ENCODE data around the gene TMEM63C.
"Not testable (repeated sequence)": the region's sequence is repeated elsewhere in the genome, so short reads cannot be mapped to it uniquely, and the experiment has no call there.

TMEM63C gene

DNA sequence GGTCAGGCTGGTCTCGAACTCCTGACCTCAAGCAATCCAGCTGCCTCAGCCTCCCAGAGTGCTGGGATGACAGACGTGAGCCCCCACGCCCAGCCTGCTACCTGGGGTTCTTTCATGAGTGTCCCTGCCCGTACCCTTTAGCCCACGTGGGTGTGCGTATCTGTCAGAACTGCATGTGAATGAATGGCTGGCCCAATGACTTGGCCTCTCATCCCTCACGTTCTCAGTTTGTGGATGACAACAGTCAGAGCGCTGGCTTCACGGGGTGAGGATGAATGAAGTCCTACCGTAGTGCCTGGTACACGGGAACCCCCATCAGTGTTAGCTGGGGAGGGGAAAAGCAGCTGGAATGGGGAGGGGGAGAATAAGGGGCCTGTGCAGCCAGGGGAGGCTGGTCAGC lies 23.9 kb upstream of the TMEM63C start:
- DNase-seq: no peak

GRCh38 chr14:77158175-77158881 lies 23.3 kb upstream of the TMEM63C start:
- no peak for DNase-seq

- DNase-seq: no peak
These were observed 22.7 kb upstream of the TMEM63C start for GRCh38 chr14:77158882-77159255.

DNA sequence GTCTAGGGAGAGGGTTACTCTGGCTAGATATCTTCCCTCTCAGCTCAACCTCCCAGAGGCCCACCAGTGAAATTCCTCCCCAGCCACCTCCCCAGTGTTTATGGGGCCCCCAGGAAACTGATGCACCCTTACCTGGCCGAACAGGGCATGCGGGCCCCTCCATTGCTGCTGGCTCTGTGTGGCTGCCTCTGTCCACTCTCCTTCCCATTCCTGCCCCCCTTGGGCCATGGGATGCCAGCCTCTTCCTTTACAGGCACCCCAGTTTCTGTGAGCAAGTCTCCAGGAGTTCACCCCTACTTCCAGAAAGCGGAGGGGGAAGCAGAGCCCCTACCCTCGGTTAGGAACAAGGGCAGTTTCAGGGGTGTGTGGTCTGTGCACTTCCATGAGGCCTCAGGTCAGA lies 20.6 kb upstream of the TMEM63C start:
- no peak for DNase-seq

DNA sequence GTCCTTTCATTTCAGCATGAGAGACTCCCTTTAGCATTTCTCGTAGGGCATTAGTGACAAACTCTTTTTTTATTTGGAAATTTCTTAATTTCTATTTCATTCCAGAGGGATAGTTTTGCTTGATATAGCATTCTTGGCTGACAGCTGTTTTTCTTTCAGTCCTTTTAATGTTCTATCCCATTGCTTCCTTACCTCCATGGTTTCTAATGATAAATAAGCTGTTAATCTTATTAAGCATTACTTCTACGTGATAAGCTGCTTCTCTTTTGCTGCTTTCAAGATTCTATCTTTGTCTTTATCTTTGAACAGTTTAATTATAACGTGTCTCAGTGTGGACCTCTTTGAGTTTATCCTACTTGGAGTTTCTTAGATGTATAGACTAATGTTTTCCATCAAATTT lies 11.6 kb upstream of the TMEM63C start:
- no peak for DNase-seq

- DNase-seq: no peak
These were observed 8.7 kb upstream of the TMEM63C start for GRCh38 chr14:77172916-77173315.

DNA sequence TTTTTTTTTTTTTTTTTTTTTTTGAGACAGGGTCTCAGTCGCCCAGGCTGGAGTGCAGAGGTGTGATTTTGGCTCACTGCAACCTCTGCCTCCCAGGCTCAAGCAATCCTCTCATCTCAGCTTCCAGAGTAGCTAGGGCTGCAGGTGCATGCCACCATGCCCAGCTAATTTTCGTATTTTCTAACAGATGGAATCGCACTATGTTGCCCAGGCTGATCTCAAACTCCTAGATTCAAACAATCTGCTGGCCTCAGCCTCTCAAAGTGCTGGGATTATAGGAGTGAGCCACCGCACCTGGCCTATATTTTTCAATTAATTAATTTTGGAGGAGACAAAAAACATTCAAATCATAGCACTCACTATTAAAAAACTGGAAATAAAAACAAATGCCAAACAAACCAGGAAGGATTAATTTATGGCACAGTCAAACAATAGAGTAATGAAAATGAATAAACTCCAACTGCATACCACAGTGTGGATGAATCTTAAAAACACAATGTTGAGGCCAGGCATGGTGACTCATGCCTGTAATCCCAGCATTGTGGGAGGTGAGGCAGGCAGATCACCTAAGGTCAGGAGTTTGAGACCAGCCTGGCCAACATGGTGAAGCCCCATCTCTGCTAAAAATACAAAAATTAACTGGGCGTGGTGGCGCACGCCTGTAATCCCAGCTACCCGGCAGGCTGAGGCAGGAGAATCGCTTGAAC lies 7.5 kb upstream of the TMEM63C start:
- DNase-seq: not testable (repeated sequence)

DNA sequence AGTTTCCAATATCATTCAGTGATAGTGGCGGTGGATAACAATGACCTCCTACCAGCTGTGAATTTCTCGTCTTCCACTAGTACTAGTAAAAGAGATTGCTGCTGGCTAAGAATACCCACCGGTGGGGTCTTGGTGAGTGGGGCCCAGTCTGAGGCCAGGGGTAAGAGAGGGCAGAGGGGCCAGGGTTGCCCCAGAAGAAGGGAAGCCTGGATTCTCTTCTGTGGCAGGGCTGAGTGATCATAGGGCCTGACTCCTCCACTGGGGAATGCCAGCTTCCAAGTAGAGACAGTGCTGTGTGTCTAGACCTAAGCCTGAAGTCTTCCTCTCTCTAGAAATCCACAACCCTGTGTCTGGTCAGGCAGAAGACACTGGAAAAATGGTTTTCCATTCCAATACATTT lies 5.8 kb upstream of the TMEM63C start:
- no peak for DNase-seq

- DNase-seq: peak; percentile 43
These were observed 3.9 kb upstream of the TMEM63C start for GRCh38 chr14:77177702-77178101.

DNA sequence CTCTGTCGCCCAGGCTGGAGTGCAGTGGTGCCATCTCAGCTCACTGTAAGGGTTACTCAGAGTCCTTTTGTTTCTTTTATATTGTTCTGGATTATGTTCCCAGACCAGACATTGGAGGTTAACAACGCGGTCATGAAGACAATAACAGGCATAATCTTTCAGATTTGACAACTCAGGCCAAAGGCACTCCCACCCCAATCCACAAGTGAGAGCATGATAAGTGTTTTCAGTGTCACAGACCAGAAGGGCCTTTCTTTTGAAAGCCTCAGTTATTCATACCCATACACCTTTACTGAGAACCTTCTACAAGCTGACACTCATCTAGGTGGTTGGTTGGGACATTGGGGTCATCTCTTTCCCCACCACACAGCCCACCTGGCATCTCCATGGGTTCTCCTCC lies 2.9 kb upstream of the TMEM63C start:
- DNase-seq: no peak

- DNase-seq: no peak
These were observed 634 bp upstream of the TMEM63C start for GRCh38 chr14:77180726-77181602.

DNA sequence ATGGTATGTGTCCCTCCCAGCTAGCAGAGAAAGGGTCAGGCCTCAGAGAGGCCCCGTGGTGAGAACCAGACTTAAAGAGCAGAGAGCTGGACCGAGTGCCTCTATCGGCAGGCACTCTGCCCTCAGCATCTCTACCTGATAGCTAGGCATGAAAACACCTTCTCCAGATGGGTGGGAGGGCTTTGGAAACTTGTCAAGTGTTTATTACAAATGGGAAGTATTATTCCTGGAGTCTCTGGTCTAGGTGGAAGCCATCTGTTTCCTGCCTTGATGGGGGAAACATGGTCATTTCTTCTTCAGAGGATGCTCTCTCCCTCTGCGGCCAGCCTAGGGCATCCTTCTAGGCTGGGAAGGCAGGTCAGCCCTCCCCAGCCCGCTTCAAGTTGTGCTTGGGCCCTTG lies 2.3 kb downstream of the TMEM63C start:
- DNase-seq: no peak

GRCh38 chr14:77184396-77185092 lies 2.9 kb downstream of the TMEM63C start:
- DNase-seq: peak; percentile 40

GRCh38 chr14:77185093-77185465 lies 3.5 kb downstream of the TMEM63C start:
- no peak for DNase-seq

DNA sequence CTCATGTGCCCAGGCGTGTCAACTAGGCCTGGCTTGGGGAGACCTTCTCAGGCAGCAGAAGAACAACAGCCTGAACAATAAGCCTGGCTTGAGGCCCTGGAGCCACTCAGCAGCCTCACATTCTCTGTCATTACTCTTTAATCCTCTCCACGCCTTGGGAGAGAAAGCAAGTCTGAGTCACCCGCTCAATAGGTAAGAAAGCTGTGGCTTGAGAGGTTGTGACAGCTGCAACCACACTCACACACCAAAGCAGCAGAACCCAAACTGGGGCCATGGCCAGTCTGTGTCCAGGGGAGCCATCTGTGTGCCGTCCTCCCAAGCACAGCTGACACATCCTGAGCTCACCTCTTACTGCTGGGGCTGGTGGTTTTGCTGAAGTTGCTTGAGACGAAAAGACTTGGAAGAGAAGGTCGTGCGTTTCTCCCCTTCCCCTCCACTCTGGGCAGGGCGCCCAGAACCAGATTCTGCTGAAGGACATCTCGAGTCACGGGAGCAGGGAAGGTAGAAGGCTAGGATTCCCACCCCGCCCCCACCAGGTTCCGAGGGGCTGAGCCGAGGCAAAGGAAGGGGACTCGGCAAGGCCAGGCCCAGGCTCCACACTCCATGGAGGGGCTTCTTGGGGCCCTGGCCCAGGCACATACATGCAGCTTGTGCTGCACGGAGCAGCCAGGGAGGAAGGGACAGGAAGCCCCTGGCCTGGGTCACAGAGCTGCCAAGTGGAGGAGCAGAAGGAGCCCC lies 5.5 kb downstream of the TMEM63C start:
- no peak for DNase-seq

GRCh38 chr14:77187649-77188012 lies 6.0 kb downstream of the TMEM63C start:
- DNase-seq: no peak

- no peak for DNase-seq
These were observed 7.9 kb downstream of the TMEM63C start for GRCh38 chr14:77189479-77189878.

DNA sequence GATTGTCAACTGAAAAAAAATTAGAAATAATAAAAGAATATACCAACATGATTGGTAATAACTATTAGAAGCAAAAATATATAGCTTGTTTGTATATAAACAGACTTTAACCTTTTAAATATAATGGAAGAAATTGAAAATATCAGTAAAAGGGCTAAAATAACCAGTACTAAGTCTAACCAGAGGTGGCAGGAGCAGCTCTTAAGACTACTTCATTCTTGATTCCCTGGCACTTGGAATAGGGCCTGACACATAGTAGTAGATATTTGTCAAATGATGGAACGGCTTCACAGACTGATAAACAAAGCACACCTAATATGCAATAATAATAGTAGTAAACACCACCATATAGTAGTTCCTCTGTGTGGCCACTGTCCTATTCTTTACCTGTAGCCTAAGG lies 9.4 kb downstream of the TMEM63C start:
- DNase-seq: no peak

DNA sequence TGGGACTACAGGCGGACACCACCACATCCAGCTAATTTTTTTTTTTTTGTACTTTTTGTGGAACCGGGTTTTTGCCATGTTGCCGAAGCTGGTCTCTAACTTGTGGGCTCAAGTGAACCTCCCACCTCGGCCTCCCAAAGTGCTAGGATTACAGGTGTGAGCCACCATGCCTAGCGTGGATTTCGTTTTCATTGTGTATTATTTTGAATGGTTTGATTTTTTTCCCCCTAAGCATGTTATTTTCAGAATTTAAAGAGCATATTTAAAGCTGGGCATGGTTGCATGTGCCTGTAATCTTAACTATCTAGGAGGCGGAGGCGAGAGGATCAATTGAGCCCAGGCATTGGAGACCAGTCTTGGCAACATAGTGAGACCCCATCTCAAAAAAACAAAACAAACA lies 13.1 kb downstream of the TMEM63C start:
- DNase-seq: no peak

DNA sequence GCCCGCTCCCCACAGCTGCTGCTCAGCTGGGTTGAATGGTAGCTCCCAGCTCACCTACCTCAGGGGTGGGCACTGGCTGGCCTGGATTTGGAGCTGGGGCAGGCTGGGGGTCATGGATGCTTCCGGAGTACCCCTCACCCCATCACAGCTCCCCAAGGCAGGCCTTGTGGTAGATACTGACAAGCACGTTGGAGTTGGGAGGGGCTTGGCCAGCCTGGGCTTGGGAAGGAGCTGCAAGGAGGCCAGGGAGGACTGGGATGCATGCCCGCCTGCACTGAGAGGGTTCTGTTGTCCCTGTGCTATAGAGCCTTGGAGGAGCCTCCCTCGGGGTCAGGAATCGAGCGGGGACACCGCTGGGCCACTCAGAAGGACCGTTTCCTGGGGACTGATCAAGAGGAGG lies 14.2 kb downstream of the TMEM63C start:
- DNase-seq: no peak

DNA sequence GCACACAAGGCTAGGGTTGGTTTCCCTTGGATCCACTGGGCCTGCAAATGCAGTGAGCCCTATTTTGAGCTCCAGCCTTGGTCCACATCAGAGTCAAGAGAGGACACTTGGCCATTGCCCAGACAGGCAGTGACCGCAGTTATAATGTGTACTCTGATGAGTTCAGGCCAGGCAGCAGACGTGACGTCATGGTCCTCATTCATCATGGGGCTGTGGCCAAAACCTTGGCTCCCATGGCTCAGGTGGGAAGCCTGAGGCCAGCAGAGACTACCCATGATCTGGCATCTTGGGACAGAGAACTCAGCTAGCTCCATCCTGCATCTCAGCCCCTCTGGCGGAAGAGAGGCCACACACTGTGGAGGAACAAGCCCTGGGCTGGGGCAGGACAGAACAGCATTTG lies 16.4 kb downstream of the TMEM63C start:
- DNase-seq: no peak

DNA sequence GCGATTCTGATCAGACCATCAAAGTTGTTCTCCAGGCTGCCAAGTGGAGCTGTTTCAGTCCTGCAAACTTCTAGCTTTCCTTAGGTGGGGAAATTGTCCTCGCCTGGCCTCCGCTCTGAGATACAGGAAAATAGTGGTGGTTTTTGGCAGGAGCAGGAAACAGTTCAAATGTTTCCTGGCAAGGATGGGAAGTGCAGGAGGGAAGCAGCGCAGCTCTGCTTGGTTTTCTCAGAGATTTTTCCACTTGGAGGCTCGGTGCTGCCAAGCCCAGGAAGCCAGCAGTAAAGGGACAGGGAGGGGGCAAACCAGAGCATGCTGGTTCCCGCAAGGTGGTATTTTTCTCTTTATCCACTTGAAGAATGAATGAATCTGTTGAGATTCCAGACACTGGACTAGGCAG lies 17.0 kb downstream of the TMEM63C start:
- no peak for DNase-seq

- DNase-seq: no peak
These were observed 18.0 kb downstream of the TMEM63C start for GRCh38 chr14:77199590-77199989.

Measured in suppressor macrophage treated with lipopolysaccharide for 4 hours (primary cell).